Mammary epithelial cell (primary cell): ENCODE results near the gene SPTBN1.

Experiments
- CTCF ChIP-seq, 2 donors: IDR thresholded peaks in 1 of 2; conservative IDR thresholded peaks in 1 of 2; 2 replicates each; pipeline ENCODE4 v1.5.1; 2011 to 2012; ENCODE audit warnings: inconsistent platforms in 2 of 2, low read length in 2 of 2, mild to moderate bottlenecking in 2 of 2, control low read depth in 1 of 2, low read depth in 1 of 2; ENCODE audit not compliant: insufficient read depth in 1 of 2; ENCODE audit errors: extremely low read depth in 1 of 2
- EZH2 ChIP-seq: IDR thresholded peaks from 2 replicates; pipeline ENCODE4 v1.6.1; 2012; ENCODE audit warnings: low read length, inconsistent platforms, borderline replicate concordance

GRCh38 chr2:54416938-54417337 is 39.2 kb upstream of the SPTBN1 start:
- no peak for TF ChIP-seq CTCF (conservative IDR thresholded peaks at IDR 0.05 in 1 of 2, IDR thresholded peaks at IDR 0.05 in 1 of 2; ENCODE audit: extremely low read depth in 1 of 2, insufficient read depth in 1 of 2, low read depth in 1 of 2, low read length in 2 of 2)
- TF ChIP-seq EZH2: no peak
